Measurements from ENCODE around the gene SLC5A3.

Gene SLC5A3

GRCh38 chr21:34072145-34073031 lies 990 bp upstream of the SLC5A3 start:
- H3K4me1 ChIP-seq (ENCODE audit: control insufficient read depth, insufficient read depth, low read length), result peaks cover 2% of the 10 kb centered on the region; the same call in 1 of the 2 replicates
- H3K36me3 ChIP-seq (ENCODE audit: control insufficient read depth in 2 of 2, insufficient read depth in 1 of 2, low read length in 2 of 2), result no peaks in the 10 kb centered on the region
- no peaks in the 10 kb centered on the region for H3K9me3 ChIP-seq (ENCODE audit: control insufficient read depth, insufficient read depth, low read depth, low read length)
- H3K27ac ChIP-seq (ENCODE audit: extremely low read depth, low read depth, low read length), result peak overlapping the region; percentile 71; the same call in 1 of the 2 replicates
- POLR2A ChIA-PET, result interaction anchor here (1.0 to 1.1 kb wide), 2 partner anchors 11 to 15 kb away, joined by 3 to 4 read pairs; no protein-coding TSS in a partner anchor
- CTCF ChIA-PET, result interaction anchor here (0.8 to 1.6 kb wide), 5 partner anchors 37 to 559 kb away, joined by 3 to 6 read pairs (median 3); no protein-coding TSS in a partner anchor
- peak overlapping the region; percentile 44 for H3K4me3 ChIP-seq (ENCODE audit: low read depth, low read length)
- TF ChIP-seq PATZ1 (tag by site-specific recombination; IDR thresholded peaks at IDR 0.05), result no peak
- TF ChIP-seq ZBTB7A (tag by site-specific recombination; IDR thresholded peaks at IDR 0.05; ENCODE audit: low read depth), result no peak
- TF ChIP-seq ZSCAN16 (tag by site-specific recombination; IDR thresholded peaks at IDR 0.05), result no peak
- TF ChIP-seq ZNF837 (tag by site-specific recombination; IDR thresholded peaks at IDR 0.05), result no peak
- no peak for TF ChIP-seq ZNF391 (tag by site-specific recombination; IDR thresholded peaks at IDR 0.05; ENCODE audit: borderline replicate concordance, low read depth)
- no peak for TF ChIP-seq ZNF670 (tag by site-specific recombination; IDR thresholded peaks at IDR 0.05; ENCODE audit: low read depth)
- TF ChIP-seq ZBTB20 (tag by site-specific recombination; IDR thresholded peaks at IDR 0.05), result no peak
- TF ChIP-seq ZBTB17 (tag by site-specific recombination; IDR thresholded peaks at IDR 0.05), result peak; percentile 49; the same call in 1 of the 2 replicates
- no peak for TF ChIP-seq GLI2 (tag by site-specific recombination; IDR thresholded peaks at IDR 0.05; ENCODE audit: borderline replicate concordance, low read depth)
- no peak for TF ChIP-seq HOXC10 (CRISPR knock-in tag; IDR thresholded peaks at IDR 0.05)
- no peak for TF ChIP-seq GLI4 (tag by site-specific recombination; IDR thresholded peaks at IDR 0.05)
- no peak for TF ChIP-seq ZNF214 (tag by site-specific recombination; IDR thresholded peaks at IDR 0.05; ENCODE audit: borderline replicate concordance)
- no peak for TF ChIP-seq ZNF791 (tag by site-specific recombination; IDR thresholded peaks at IDR 0.05)
- TF ChIP-seq ZNF169 (tag by site-specific recombination; IDR thresholded peaks at IDR 0.05), result 0 out of 2 replicates have a peak, but pooled peaks have one; percentile 17
- no peak for TF ChIP-seq ZNF416 (tag by site-specific recombination; IDR thresholded peaks at IDR 0.05)
- TF ChIP-seq ZNF10 (tag by site-specific recombination; IDR thresholded peaks at IDR 0.05), result no peak
- 0 out of 2 replicates have a peak, but pooled peaks have one; percentile 14 for TF ChIP-seq PBX3 (CRISPR knock-in tag; IDR thresholded peaks at IDR 0.05)
- no peak for TF ChIP-seq ZNF211 (tag by site-specific recombination; IDR thresholded peaks at IDR 0.05; ENCODE audit: low read depth)
- TF ChIP-seq ZSCAN18 (tag by site-specific recombination; IDR thresholded peaks at IDR 0.05), result no peak
- TF ChIP-seq BCL11B (tag by site-specific recombination; IDR thresholded peaks at IDR 0.05; ENCODE audit: low read depth), result no peak
- TF ChIP-seq ZNF350 (tag by site-specific recombination; IDR thresholded peaks at IDR 0.05), result peak; percentile 26; the same call in 1 of the 2 replicates
- no peak for TF ChIP-seq ZNF354C (tag by site-specific recombination; IDR thresholded peaks at IDR 0.05; ENCODE audit: borderline replicate concordance, low read depth)
- TF ChIP-seq ZNF660 (tag by site-specific recombination; IDR thresholded peaks at IDR 0.05), result no peak
- TF ChIP-seq ZBTB8A (tag by site-specific recombination; IDR thresholded peaks at IDR 0.05), result peak; percentile 9; the same call in 1 of the 2 replicates
- TF ChIP-seq ZNF449 (tag by site-specific recombination; IDR thresholded peaks at IDR 0.05), result no peak
- TF ChIP-seq ZBTB48 (tag by site-specific recombination; IDR thresholded peaks at IDR 0.05), result peak; percentile 45; the same call in 1 of the 2 replicates
- no peak for TF ChIP-seq ZNF560 (tag by site-specific recombination; IDR thresholded peaks at IDR 0.05; ENCODE audit: borderline replicate concordance)
- TF ChIP-seq ZNF776 (tag by site-specific recombination; IDR thresholded peaks at IDR 0.05; ENCODE audit: borderline replicate concordance), result no peak
- no peak for TF ChIP-seq ZNF16 (tag by site-specific recombination; IDR thresholded peaks at IDR 0.05; ENCODE audit: low read depth)
- no peak for TF ChIP-seq ZNF555 (tag by site-specific recombination; conservative IDR thresholded peaks at IDR 0.05)
- no peak for TF ChIP-seq ZNF544 (tag by site-specific recombination; IDR thresholded peaks at IDR 0.05)
- TF ChIP-seq ZNF654 (tag by site-specific recombination; IDR thresholded peaks at IDR 0.05; ENCODE audit: low read depth), result no peak
- TF ChIP-seq ZNF121 (tag by site-specific recombination; IDR thresholded peaks at IDR 0.05), result no peak

Data from HEK293 (cell line).